HG03280 (cell line): ENCODE measurements around the gene ZNF334.

ENCODE experiments used
- ATAC-seq: cut with Tn5 transposase; IDR thresholded peaks from one replicate; pipeline ENCODE4 v1.9.1; 2021; ENCODE audit warnings: mild to moderate bottlenecking, moderate library complexity; ENCODE audit not compliant: unreplicated experiment

The ZNF334 gene

DNA sequence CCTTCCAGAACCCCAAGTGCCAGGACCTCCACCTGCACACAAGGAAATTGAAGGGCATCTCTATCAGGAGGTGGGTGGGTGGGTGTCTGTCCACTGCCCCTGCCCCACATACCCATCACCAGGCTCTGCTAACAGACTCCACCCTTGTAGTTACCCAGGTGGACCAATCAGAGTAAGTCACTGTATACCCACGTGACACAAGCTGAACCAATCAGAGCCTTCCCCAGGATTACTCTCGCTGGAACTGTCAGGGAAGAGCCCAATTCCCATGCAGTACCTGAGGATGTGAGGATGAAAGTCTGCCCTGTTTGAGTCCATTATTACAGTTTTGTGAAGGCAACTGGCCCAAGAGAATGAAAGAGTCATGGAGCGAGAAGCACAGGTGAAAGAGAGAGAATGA is 32.9 kb upstream of the ZNF334 start:
- ATAC-seq = no peak

DNA sequence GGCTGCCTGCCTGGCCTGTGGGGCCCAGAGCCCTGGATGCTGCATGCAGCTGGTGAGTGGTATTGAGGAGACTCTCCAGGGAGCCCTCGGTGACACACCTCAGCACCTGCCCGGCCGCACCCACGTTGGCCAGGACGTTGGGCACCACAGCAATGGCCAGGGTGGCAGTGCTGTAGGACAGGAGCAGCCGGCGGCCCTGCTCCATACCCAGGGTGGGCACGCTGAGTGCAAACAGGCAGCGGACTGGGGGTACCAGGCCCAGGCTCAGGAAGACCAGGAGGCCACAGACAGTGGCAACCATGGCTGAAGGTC is 32.4 kb upstream of the ZNF334 start:
- ATAC-seq = no peak

GRCh38 chr20:46545077-46545826 is 31.9 kb upstream of the ZNF334 start:
- no peak for ATAC-seq

GRCh38 chr20:46544576-46544975 is 31.2 kb upstream of the ZNF334 start:
- no peak for ATAC-seq

DNA sequence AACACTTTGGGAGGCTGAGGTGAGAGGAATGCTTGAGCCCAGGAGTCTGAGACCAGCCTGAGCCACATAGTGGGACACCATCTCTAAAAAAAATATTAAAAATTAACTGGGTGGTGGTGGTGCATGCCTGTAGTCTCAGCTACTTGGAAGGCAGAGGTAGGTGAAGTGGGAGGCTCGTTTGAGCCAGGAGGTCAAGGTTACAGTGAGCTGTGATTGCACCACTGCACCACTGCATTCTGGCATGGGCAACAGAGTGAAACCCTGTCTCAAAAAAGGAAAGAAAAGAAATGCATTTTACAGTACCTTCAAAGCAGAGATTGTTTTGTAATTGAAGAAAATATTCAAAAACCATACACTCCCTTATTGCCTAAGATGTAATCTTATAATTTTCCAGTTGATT is 30.6 kb upstream of the ZNF334 start:
- ATAC-seq = no peak

DNA sequence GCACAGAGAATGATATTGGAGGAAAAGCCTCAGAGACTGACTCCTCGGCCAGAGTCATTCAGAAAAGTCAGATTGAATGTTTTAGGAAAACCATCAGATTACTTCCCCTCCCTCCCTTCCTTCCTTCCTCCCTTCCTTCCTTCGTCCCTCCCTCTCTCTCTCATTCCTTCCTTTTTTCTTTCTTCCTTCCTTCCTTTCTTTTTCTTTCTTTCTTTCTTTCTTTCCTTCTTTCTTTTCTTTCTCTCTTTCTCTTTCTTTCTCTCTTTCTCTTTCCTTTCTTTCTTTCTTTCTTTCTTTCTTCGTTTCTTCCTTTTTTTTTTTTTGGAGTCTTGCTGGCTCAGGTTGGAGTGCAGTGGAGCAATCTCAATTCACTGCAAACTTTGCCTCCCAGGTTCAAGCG is 29.7 kb upstream of the ZNF334 start:
- no peak for ATAC-seq

GRCh38 chr20:46541229-46541935 is 28.0 kb upstream of the ZNF334 start:
- no peak for ATAC-seq

DNA sequence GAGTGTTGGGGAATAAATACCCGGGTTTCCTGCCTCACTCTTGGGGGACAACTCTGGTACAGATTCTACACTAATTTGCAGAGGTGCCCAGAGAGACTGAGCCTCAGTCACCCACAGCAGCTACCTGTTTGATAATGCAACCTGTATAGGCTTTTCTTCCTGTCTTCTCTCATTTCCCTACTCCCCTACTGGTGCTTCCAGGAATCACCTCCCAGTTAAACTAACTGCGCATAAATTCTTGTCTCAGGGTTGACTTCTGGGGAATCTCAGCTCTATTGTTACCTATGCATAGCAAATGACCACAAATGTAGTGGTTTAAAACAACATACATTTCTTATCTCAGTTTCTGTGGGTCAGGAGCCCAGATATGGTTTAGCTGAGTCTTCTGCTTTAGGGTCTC is 25.8 kb upstream of the ZNF334 start:
- no peak for ATAC-seq

DNA sequence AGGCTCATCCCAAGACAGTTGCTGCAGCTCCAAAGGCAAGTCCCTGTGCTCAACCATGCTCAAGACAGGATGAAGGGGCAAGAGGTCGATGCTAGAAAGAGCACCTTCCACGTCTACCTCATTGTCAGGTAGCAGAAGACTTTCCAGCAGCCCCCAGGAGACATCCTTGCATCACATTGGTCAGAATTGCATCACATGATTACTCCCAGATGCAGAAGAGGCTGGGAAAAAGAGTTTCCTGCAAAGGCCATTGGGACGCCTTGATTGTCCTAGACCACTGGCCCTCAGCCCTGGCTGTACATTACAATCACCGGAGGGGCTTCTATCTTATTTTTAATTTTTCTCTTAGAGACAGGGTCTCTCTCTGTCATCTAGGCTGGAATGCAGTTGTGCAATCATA is 17.3 kb upstream of the ZNF334 start:
- ATAC-seq = no peak

GRCh38 chr20:46523696-46524328 is 10.5 kb upstream of the ZNF334 start:
- no peak for ATAC-seq

DNA sequence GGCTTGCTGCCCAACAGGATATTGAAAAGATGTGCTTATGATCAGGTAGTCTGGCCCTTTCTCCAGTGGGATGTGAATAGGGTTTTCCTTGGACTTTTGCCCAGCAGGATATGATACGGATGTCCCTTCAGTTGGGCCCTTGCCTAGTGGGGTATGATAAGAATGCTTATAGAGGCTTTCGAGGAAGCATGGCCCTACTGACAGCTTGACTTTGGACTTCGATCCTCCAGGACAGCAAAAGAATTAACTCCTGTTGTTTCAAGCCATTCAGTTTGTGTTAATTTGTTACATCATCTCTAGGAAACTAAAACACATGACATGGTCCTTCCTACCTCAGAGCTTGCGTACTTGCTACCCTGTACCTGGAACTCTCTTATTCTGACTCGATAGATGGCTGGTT is 9.7 kb upstream of the ZNF334 start:
- no peak for ATAC-seq

DNA sequence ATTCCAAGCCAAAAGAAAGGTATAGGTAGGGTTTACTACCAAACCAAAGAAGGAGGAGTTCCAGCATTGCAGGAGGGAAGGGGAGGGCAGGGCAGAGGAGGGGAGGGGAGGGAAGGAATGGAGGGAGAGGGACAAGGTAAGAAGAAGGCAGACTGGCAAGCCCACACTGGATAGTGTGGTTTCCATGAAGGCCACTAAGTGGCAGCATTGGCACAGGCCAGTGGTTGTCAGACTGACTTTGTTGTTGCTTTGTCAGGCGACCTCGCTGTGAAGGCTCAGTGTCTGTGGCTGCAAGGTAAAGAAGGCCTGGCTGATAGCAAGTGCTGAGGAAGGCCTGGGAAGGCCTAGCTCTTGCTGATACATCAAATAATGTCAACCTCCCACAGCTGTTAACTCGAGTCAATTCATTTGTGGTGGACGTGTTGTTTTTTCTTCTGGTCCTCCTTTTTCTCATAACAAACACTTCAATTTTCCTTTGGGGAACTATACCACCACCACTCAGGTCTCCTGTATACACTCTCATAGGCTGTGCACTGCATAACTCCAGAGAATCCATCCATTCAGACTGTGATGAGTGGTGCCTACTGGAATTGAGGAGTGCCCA is 7.7 kb upstream of the ZNF334 start:
- ATAC-seq = no peak

GRCh38 chr20:46520540-46520939 is 7.2 kb upstream of the ZNF334 start:
- ATAC-seq = no peak

DNA sequence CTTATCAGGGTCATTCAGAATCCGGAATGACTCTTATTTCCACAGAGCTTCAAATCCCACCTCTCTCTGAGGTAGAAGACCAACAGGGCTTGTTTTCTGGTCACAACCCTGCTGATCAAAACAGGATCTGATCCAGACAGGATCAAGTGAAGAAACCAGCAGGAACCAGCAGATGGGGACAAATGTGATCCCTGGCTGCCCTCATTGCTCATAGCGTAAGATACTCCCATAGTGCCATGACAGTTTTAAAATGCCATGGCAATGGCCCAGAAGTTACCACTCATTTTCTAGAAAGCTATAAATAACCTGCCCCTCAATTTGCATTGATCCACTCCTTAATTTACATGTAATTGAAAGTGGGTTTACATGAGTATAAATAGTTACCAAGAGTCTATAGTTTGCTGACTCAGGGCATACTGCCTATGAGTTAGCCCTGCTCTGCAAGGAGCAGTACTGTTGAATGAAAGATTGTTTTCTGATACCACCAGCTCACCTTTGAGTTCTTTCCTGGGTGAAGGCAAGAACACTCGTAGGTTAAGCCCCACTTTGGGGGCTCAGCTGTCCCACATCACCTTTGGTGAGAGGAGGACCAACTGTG is 6.2 kb upstream of the ZNF334 start:
- no peak for ATAC-seq

- ATAC-seq = no peak
Observed at GRCh38 chr20:46509523-46509922, 3.8 kb downstream of the ZNF334 start.

DNA sequence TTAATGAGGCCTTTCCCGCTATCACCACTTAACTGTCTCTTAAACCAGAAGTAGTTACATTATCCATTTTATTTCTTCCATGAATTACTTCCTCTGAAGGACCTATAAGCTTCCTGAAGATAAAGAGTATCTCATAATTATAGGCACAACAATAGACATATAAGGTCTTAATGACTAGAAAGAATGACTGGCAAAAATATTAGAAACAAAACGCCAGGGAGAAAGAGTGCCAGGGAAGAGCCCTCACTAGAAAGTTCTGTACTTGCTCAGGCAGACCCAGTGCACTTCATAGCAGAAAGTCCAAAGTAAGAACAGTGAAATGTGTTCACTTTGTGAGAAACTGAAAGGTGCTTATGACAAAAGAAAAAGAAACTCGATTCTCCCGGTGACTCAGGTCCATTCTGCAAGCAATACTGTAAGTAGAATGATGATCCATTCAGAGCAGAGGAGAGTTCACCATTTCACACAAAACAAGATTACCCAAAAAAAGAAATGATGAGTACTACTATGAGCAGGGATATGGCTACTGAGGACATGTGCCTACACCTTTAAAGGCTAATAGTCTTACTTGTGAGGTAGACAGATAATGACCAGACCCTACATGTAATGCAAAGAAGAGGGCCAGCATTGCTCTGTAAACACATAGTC is 5.5 kb downstream of the ZNF334 start:
- no peak for ATAC-seq

GRCh38 chr20:46505506-46505905 is 7.9 kb downstream of the ZNF334 start:
- ATAC-seq = no peak

DNA sequence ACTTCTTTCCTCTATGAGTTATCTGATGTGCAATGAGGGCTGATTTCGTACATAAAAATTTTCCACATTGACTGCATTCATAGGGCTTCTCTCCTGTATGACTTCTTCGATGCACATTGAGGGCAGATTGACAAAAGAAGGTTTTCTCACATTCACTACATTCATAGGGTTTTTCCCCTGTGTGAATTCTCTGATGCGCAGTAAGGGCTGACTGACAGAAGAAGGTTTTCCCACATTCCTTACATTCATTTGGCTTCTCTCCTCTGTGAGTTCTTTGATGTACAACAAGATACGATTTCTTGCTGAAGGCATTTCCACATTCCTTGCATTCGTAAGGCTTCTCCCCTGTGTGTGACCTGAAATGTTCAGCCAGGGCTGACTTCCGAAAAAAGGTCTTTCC is 11.4 kb downstream of the ZNF334 start:
- ATAC-seq = no peak

DNA sequence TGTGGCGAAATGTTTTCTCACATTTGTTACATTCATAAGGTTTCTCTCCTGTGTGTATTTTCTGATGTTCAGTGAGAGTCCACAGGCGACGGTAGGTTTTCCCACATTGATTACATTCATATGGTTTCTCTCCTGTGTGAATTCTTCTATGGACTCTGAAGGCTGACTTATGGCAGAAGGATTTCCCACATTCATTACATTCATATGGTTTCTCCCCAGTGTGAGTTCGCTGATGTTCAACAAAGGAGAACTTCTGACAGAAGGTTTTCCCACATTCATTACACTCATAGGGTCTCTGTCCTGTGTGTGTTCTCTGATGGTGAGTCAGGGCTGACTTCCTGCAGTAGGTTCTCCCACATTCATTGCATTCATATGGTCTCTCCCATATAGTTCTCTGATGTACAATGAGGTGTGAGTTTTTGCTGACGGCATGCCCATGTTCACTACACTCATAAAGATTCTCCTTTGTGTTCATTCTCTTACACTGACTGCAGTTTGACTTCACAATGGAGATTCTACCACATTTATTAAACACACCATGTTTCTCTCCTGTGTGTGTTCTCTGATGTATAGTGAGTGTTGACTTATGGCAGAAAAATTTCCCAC is 11.9 kb downstream of the ZNF334 start:
- ATAC-seq = no peak

DNA sequence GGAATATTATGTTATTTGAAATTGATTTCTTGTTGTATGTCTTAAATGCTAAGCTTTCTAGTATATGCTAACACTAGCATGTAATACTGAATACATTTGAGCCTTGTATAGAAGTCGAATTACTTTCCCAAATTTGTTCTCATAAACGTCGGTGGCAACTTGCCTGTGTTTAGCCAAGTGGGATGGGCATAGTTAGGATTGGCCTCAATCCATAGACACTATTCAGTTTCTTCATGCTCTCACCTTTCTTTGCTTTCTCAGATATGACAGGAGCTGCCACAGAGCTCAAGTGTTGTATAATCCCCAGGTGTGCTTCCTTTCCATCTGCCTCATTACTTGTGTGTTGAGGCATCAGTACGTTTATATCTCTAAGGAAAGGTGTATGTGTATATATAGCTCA is 19.3 kb downstream of the ZNF334 start:
- ATAC-seq = no peak

DNA sequence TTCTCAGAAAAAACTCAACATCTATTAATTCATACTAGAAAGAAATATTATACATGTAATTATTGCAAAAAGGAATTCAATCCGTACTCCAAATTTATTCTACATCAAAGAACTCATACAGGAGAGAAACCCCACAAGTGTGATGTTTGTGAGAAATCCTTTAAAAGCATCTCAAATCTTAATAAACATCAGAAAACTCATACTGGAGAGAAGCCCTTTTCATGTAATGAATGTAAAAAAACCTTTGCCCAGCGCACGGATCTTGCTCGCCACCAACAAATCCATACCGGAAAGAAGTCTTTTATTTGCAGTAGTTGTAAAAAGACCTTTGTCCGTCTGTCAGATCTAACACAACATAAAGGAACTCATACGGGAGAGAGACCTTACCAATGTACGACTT is 22.0 kb downstream of the ZNF334 start:
- ATAC-seq = no peak
